ENCODE measurements around the gene USH1G.

The USH1G gene

GRCh38 chr17:74950207-74950606 lies 27.2 kb upstream of the USH1G start:
- no peak overlapping the region for H3K4me3 ChIP-seq (ENCODE audit: low read length)
- H4K20me1 ChIP-seq (ENCODE audit: insufficient read depth, low read length), result no peaks in the 10 kb centered on the region
- no peaks in the 10 kb centered on the region for H3F3A ChIP-seq (ENCODE audit: insufficient read depth, low read length)
- no peaks in the 10 kb centered on the region for H3K9me3 ChIP-seq (replicated peaks; ENCODE audit: insufficient read depth, low read length)
- no peak for TF ChIP-seq CTCF (IDR thresholded peaks at IDR 0.05; ENCODE audit: low read length)
- no peak for TF ChIP-seq EZH2phosphoT487 (IDR thresholded peaks at IDR 0.05; ENCODE audit: low read length)
- TF ChIP-seq EZH2 (optimal IDR thresholded peaks at IDR 0.05; ENCODE audit: low read depth, low read length), result no peak
- H3K27ac ChIP-seq (ENCODE audit: low read length), result no peak overlapping the region
- H3K9ac ChIP-seq (ENCODE audit: low read length), result no peak overlapping the region
- no peaks in the 10 kb centered on the region for H3K9me2 ChIP-seq (replicated peaks; ENCODE audit: insufficient read depth, low read length)
- H3K79me2 ChIP-seq (ENCODE audit: low read length), result no peaks in the 10 kb centered on the region
- no peak for DNase-seq
- no peak overlapping the region for H3K4me2 ChIP-seq (ENCODE audit: low read depth, low read length)
- H3K4me1 ChIP-seq (ENCODE audit: low read length), result peaks cover 6% of the 10 kb centered on the region; the same call in 1 of the 2 replicates
- no peak overlapping the region for H2AFZ ChIP-seq (ENCODE audit: low read length)
- no peaks in the 10 kb centered on the region for H3K36me3 ChIP-seq (replicated peaks; ENCODE audit: insufficient read depth, low read length)
- H3K27me3 ChIP-seq (replicated peaks; ENCODE audit: insufficient read depth, low read length), result peaks cover 86% of the 10 kb centered on the region

GRCh38 chr17:74949455-74950115 lies 26.5 kb upstream of the USH1G start:
- H2AFZ ChIP-seq (ENCODE audit: low read length), result no peak overlapping the region
- DNase-seq, result no peak
- no peak overlapping the region for H3K4me2 ChIP-seq (ENCODE audit: low read depth, low read length)
- TF ChIP-seq CTCF (IDR thresholded peaks at IDR 0.05; ENCODE audit: low read length) (no peak), EZH2 (optimal IDR thresholded peaks at IDR 0.05; ENCODE audit: low read depth, low read length) (no peak), EZH2phosphoT487 (IDR thresholded peaks at IDR 0.05; ENCODE audit: low read length) (no peak)
- peaks cover 7% of the 10 kb centered on the region; the same call in 1 of the 2 replicates for H3K4me1 ChIP-seq (ENCODE audit: low read length)
- H3K4me3 ChIP-seq (ENCODE audit: low read length), result no peak overlapping the region
- H3K27ac ChIP-seq (ENCODE audit: low read length), result no peak overlapping the region
- no peaks in the 10 kb centered on the region for H3K9me3 ChIP-seq (replicated peaks; ENCODE audit: insufficient read depth, low read length)
- peaks cover 86% of the 10 kb centered on the region for H3K27me3 ChIP-seq (replicated peaks; ENCODE audit: insufficient read depth, low read length)
- no peaks in the 10 kb centered on the region for H3F3A ChIP-seq (ENCODE audit: insufficient read depth, low read length)
- H3K36me3 ChIP-seq (replicated peaks; ENCODE audit: insufficient read depth, low read length), result no peaks in the 10 kb centered on the region
- no peaks in the 10 kb centered on the region for H3K9me2 ChIP-seq (replicated peaks; ENCODE audit: insufficient read depth, low read length)
- no peaks in the 10 kb centered on the region for H3K79me2 ChIP-seq (ENCODE audit: low read length)
- H3K9ac ChIP-seq (ENCODE audit: low read length), result no peak overlapping the region
- no peaks in the 10 kb centered on the region for H4K20me1 ChIP-seq (ENCODE audit: insufficient read depth, low read length)

GRCh38 chr17:74947041-74947754 lies 24.1 kb upstream of the USH1G start:
- Histone ChIP-seq H3K9ac (ENCODE audit: low read length) (no peak overlapping the region), H4K20me1 (ENCODE audit: insufficient read depth, low read length) (no peaks in the 10 kb centered on the region), H2AFZ (ENCODE audit: low read length) (no peak overlapping the region), H3F3A (ENCODE audit: insufficient read depth, low read length) (no peaks in the 10 kb centered on the region), H3K9me2 (replicated peaks; ENCODE audit: insufficient read depth, low read length) (no peaks in the 10 kb centered on the region), H3K79me2 (ENCODE audit: low read length) (no peaks in the 10 kb centered on the region), H3K27ac (ENCODE audit: low read length) (no peak overlapping the region), H3K4me2 (ENCODE audit: low read depth, low read length) (no peak overlapping the region), H3K9me3 (replicated peaks; ENCODE audit: insufficient read depth, low read length) (no peaks in the 10 kb centered on the region), H3K4me3 (ENCODE audit: low read length) (no peak overlapping the region), H3K27me3 (replicated peaks; ENCODE audit: insufficient read depth, low read length) (peaks cover 84% of the 10 kb centered on the region), H3K4me1 (ENCODE audit: low read length) (peaks cover 7% of the 10 kb centered on the region; the same call in 1 of the 2 replicates), H3K36me3 (replicated peaks; ENCODE audit: insufficient read depth, low read length) (no peaks in the 10 kb centered on the region)
- no peak for TF ChIP-seq EZH2 (optimal IDR thresholded peaks at IDR 0.05; ENCODE audit: low read depth, low read length)
- TF ChIP-seq CTCF (IDR thresholded peaks at IDR 0.05; ENCODE audit: low read length), result no peak
- no peak for TF ChIP-seq EZH2phosphoT487 (IDR thresholded peaks at IDR 0.05; ENCODE audit: low read length)
- DNase-seq, result no peak

Measured in MM.1S (cell line).